Neural progenitor cell (in vitro differentiated cells): ENCODE results near the gene LEMD2. TPM values are rescaled to one million over a fixed set of nuclear protein-coding genes. Genes with fewer than 3 reads are reported as not detected.

Source experiments
- DNase-seq: peaks from one replicate; pipeline ENCODE4 v3.0.0-alpha.2; 2016; ENCODE audit warnings: low spot score
- H2AFZ ChIP-seq: fragments of 200-600 bp; sonication (generic); replicated peaks from 2 replicates; pipeline ENCODE4 v1.6.1; 2016; ENCODE audit warnings: antibody characterized with exemption
- H3F3A ChIP-seq: fragments of 200-600 bp; sonication (generic); 2 replicates; pipeline ENCODE4 v1.6.1; 2016; ENCODE audit warnings: antibody characterized with exemption, low read depth
- H3K27ac ChIP-seq: fragments of 200-600 bp; sonication (generic); 2 replicates; pipeline ENCODE4 v1.5.1; 2016; ENCODE audit warnings: mild to moderate bottlenecking
- H3K27me3 ChIP-seq: fragments of 200-600 bp; sonication (generic); 2 replicates; pipeline ENCODE4 v1.6.1; 2016; ENCODE audit warnings: mild to moderate bottlenecking, moderate library complexity
- H3K36me3 ChIP-seq: fragments of 200-600 bp; sonication (generic); 2 replicates; pipeline ENCODE4 v1.5.1; 2016
- H3K4me1 ChIP-seq: fragments of 200-600 bp; sonication (generic); 2 replicates; pipeline ENCODE4 v1.6.1; 2016; ENCODE audit warnings: mixed run types
- H3K4me2 ChIP-seq: fragments of 200-600 bp; sonication (generic); 2 replicates; pipeline ENCODE4 v1.6.1; 2016
- H3K4me3 ChIP-seq: fragments of 200-600 bp; sonication (generic); 2 replicates; pipeline ENCODE4 v1.5.1; 2016
- H3K79me2 ChIP-seq: fragments of 200-600 bp; sonication (generic); 2 replicates; pipeline ENCODE4 v1.6.1; 2016; ENCODE audit warnings: low read depth
- H3K9ac ChIP-seq: fragments of 200-600 bp; sonication (generic); 2 replicates; pipeline ENCODE4 v1.6.1; 2016
- H3K9me3 ChIP-seq: fragments of 200-600 bp; sonication (generic); 2 replicates; pipeline ENCODE4 v1.5.1; 2016; ENCODE audit warnings: low read depth
- H4K20me1 ChIP-seq: fragments of 200-600 bp; sonication (generic); 2 replicates; pipeline ENCODE4 v1.6.1; 2016; ENCODE audit warnings: low read depth
- H3K27ac Mint-ChIP-seq: 3 replicates; pipeline ENCODE4 v1.8.0; 2021; ENCODE audit warnings: mixed read lengths
- H3K27me3 Mint-ChIP-seq: 2 replicates; pipeline ENCODE4 v1.8.0; 2022; ENCODE audit warnings: low read depth, mild to moderate bottlenecking, inconsistent platforms, moderate library complexity, mixed read lengths; ENCODE audit not compliant: insufficient read depth
- H3K36me3 Mint-ChIP-seq: 3 replicates; pipeline ENCODE4 v1.8.0; 2021; ENCODE audit warnings: mixed read lengths
- H3K4me1 Mint-ChIP-seq: 3 replicates; pipeline ENCODE4 v1.8.0; 2021; ENCODE audit warnings: mixed read lengths
- H3K4me3 Mint-ChIP-seq: 3 replicates; pipeline ENCODE4 v1.8.0; 2021; ENCODE audit warnings: mild to moderate bottlenecking, moderate library complexity, mixed read lengths
- H3K9me3 Mint-ChIP-seq: 3 replicates; pipeline ENCODE4 v1.8.0; 2020; ENCODE audit warnings: mixed read lengths
- CTCF ChIP-seq: fragments of 200-600 bp; sonication (generic); IDR thresholded peaks from 2 replicates; pipeline ENCODE4 v1.5.1; 2017; ENCODE audit warnings: antibody characterized with exemption, mild to moderate bottlenecking
- EZH2 ChIP-seq: fragments of 200-600 bp; sonication (generic); IDR thresholded peaks from 2 replicates; pipeline ENCODE4 v1.6.1; 2017; ENCODE audit warnings: antibody characterized with exemption, mild to moderate bottlenecking, moderate library complexity
- EZH2phosphoT487 ChIP-seq: fragments of 200-600 bp; sonication (generic); IDR thresholded peaks from 2 replicates; pipeline ENCODE4 v1.6.1; 2017; ENCODE audit warnings: antibody characterized with exemption
- total RNA-seq: library from RNA; depleted of rRNA; stranded (reverse); fragments of >200 nt; gene quantifications from 2 replicates; pipeline ENCODE4 v1.2.3, GENCODE V29; 2015; ENCODE audit warnings: low replicate concordance

The LEMD2 gene
- total RNA-seq, 1 donor from 2014 or later = 31.8 TPM

- Mint-ChIP-seq H3K4me3 (no peak overlapping the region), H3K27me3 (peaks cover 4% of the 10 kb centered on the region)
- H3K4me1 ChIP-seq = peaks cover 27% of the 10 kb centered on the region
Measured at GRCh38 chr6:33769248-33769821, 19.6 kb downstream of the LEMD2 start.

GRCh38 chr6:33768644-33769120, 20.2 kb downstream of the LEMD2 start:
- peaks cover 4% of the 10 kb centered on the region for H3K27me3 Mint-ChIP-seq
- Histone ChIP-seq H2AFZ (no peak overlapping the region), H3K4me3 (no peak overlapping the region), H3K9ac (no peak overlapping the region), H3K27me3 (no peaks in the 10 kb centered on the region), H3F3A (peaks cover 29% of the 10 kb centered on the region), H3K9me3 (no peaks in the 10 kb centered on the region), H4K20me1 (peaks cover 12% of the 10 kb centered on the region), H3K79me2 (no peaks in the 10 kb centered on the region), H3K27ac (no peak overlapping the region), H3K4me2 (no peak overlapping the region), H3K36me3 (no peaks in the 10 kb centered on the region), H3K4me1 (peaks cover 27% of the 10 kb centered on the region)
- peak; percentile 85 for DNase-seq
- H3K9me3 Mint-ChIP-seq = no peaks in the 10 kb centered on the region
- peak overlapping the region; percentile 84 for H3K27ac Mint-ChIP-seq
- TF ChIP-seq EZH2 (no peak), EZH2phosphoT487 (no peak), CTCF (peak; percentile 87)
- H3K4me3 Mint-ChIP-seq = no peak overlapping the region
- peaks cover 37% of the 10 kb centered on the region for H3K4me1 Mint-ChIP-seq
- peaks cover 9% of the 10 kb centered on the region for H3K36me3 Mint-ChIP-seq

More at GRCh38 chr6:33769248-33769821, 19.6 kb downstream of the LEMD2 start:
- H3K9ac ChIP-seq = no peak overlapping the region
- no peak overlapping the region for H2AFZ ChIP-seq
- peaks cover 12% of the 10 kb centered on the region for H4K20me1 ChIP-seq
- peaks cover 29% of the 10 kb centered on the region for H3F3A ChIP-seq
- DNase-seq = no peak
- H3K27ac ChIP-seq = no peak overlapping the region
- TF ChIP-seq EZH2phosphoT487 (no peak), EZH2 (no peak), CTCF (no peak)
- Mint-ChIP-seq H3K9me3 (no peaks in the 10 kb centered on the region), H3K36me3 (peaks cover 9% of the 10 kb centered on the region), H3K27ac (no peak overlapping the region), H3K4me1 (peaks cover 34% of the 10 kb centered on the region)
- no peak overlapping the region for H3K4me2 ChIP-seq
- no peaks in the 10 kb centered on the region for H3K27me3 ChIP-seq
- no peaks in the 10 kb centered on the region for H3K79me2 ChIP-seq
- H3K36me3 ChIP-seq = no peaks in the 10 kb centered on the region
- H3K9me3 ChIP-seq = no peaks in the 10 kb centered on the region
- no peak overlapping the region for H3K4me3 ChIP-seq

- H3K79me2 ChIP-seq = no peaks in the 10 kb centered on the region
- H3K36me3 ChIP-seq = no peaks in the 10 kb centered on the region
- no peak overlapping the region for H3K27ac ChIP-seq
- no peaks in the 10 kb centered on the region for H3K9me3 ChIP-seq
- peaks cover 6% of the 10 kb centered on the region for H4K20me1 ChIP-seq
- no peak for DNase-seq
- no peaks in the 10 kb centered on the region for H3K9me3 Mint-ChIP-seq
- H3K4me3 ChIP-seq = no peak overlapping the region
- no peak overlapping the region for H3K27ac Mint-ChIP-seq
- peaks cover 8% of the 10 kb centered on the region for H3K27me3 Mint-ChIP-seq
- H3F3A ChIP-seq = peaks cover 18% of the 10 kb centered on the region
- H2AFZ ChIP-seq = no peak overlapping the region
- no peaks in the 10 kb centered on the region for H3K36me3 Mint-ChIP-seq
- TF ChIP-seq EZH2phosphoT487 (no peak), EZH2 (no peak), CTCF (no peak)
- H3K4me3 Mint-ChIP-seq = no peak overlapping the region
- no peak overlapping the region for H3K4me2 ChIP-seq
- H3K4me1 ChIP-seq = peaks cover 27% of the 10 kb centered on the region
- no peaks in the 10 kb centered on the region for H3K27me3 ChIP-seq
- peaks cover 30% of the 10 kb centered on the region for H3K4me1 Mint-ChIP-seq
- no peak overlapping the region for H3K9ac ChIP-seq
Measured at GRCh38 chr6:33766921-33767907, 21.7 kb downstream of the LEMD2 start.
